NCI-H69 (cell line): ENCODE results near the gene LLGL1.
A peak's percentile ranks its signal among the peaks of the same experiment; 100 is the strongest.
"Not testable (repeated sequence)": the region's sequence is repeated elsewhere in the genome, so short reads cannot be mapped to it uniquely, and the experiment has no call there.

Source experiments
- DNase-seq: peaks from one replicate; lab custom pipeline; 2025; lab: John Stamatoyannopoulos, UW

LLGL1 gene

DNA sequence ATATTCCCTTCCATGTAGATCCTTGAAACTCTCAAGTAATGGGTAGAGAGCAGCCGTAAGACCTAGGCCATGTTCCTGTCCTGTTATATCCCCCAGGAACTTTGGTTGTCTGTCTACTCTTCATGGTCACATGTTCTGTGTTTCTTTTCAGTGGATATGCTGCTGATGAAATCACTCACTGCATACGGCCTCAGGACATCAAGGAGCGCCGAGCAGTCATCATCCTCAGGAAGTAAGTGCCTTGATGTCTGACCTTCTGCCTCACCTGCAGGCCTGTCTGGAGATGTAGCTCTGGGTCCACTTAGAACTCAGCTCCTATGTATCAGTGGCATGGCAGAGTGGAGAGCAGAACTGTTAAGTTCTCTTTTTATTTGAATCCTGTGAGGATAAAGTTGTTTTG is 30.6 kb upstream of the LLGL1 start:
- DNase-seq = no peak

DNA sequence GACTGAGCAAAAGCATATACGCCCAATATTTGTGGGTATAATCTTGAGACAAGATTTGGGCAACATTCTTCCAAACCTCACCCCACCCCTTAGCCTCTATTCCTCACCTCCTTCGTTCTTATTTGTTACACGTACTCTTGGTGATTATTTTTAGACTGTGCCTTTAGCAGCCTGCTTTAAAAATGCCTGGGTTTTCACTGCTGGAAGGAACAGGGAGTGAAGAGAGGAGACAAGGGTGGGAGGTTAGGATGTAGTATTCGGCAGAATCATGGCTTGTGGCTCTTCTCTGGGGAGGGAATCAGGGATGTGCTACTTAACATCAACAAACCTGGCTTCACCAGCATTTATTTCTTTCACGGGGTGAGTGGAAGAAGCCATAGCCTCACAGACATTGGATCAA is 30.2 kb upstream of the LLGL1 start:
- DNase-seq = no peak

DNA sequence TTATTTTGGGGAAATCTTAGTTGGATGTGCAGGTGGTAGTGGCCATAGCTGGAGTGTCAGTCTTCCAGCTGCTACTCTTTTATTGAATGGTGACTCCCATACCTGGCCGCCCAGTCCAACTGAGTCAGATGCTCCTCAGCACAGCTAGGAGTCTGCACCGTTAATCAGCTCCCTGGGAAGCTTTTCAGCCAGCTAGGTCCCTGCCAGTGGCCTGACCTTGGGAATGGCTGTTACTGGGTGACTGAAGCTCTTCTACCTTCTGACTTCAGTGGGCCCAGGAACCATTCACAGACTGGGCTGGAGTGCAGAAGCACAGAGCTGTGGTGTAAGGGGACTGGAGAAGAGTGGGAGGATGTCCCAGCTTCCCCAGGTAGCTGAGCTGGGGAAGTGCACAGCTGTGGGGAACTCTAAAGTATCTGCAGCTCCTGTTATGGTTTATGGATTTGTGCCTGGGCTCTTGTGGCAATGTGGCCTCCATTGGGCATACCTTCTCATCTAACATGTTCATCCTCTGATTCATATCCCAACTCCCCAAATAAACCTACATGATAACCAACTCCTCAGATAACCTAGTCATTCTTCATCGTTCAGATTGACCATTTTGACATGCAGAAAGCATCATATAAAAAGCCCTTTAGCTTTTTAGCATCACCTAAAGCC is 27.8 kb upstream of the LLGL1 start:
- DNase-seq = no peak

DNA sequence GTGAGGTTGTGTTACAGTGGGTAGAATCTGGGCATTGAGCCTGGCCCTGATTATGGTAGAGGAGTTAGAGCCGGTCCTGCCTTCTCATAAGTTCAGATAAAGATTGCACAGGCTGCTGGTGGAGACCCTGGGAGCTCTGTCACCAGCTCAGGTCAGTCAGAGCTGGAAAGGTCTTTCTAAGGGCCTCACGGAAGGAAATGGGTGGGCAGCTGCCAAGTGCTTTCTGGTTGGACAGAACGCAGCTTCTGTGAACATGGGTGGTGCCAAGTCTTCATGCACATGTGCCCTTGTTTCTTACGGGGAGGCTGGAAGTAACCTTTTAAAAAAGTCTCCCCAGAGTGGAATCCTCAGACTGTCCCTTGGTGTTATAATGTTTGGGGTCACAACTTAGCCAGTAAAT is 26.9 kb upstream of the LLGL1 start:
- DNase-seq = no peak

DNA sequence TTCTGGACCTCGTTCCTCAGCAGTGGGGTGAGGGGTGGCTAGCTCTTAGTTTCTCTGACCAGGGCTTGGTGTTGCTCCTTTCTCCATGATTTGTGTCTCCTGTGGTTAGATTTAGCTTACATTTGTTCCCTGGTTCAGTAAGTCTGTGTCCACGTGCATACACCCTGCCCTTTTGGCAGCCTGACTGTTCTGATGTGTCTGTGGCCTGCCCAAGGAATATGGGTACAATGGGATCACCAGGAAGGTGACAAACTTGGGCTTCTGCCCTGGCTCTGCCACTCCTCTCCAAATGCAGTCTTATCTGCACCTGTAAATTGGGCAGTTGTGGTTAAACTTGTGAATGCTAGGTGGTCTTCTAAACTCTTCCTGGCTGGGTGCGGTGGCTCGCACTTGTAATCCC is 24.3 kb upstream of the LLGL1 start:
- DNase-seq = no peak

DNA sequence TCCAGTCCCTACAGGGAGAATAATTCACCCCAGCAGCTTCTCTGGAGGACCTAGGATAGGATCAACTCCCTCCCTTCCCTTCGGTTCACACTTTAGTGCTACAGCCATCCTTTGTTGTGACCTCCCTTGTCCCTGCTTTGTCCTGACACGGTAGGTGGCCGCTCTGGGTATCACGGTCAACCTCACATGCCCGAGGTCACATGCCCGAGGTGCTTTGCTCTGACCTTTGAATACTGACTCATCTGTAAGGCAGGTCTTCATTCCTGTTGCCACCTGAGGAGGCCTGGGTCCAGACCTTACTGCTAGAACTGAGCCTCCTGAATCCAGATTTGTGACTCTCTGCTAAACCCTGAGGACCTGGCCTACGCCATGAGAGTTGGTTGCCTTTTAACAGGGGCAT is 22.1 kb upstream of the LLGL1 start:
- DNase-seq = no peak

DNA sequence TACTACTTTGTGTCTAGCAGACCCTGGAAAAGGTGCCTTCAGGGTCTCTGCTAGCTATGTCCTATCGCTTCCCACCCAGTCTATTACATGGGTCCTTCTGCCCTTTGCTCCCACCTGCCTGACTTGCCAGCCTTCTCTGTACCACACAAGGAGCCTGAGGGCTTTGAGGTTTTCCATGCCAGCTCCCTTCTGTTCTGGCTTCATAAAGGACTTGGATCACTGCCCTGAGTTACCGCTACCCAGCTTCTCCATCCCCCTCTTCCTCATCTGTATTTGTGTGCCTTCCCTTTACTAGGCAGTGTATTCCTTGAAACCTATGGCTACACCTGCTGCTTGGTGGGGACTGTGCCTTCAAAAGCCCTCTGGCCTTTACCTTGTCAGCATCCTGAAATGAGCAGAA is 19.6 kb upstream of the LLGL1 start:
- DNase-seq = no peak

DNA sequence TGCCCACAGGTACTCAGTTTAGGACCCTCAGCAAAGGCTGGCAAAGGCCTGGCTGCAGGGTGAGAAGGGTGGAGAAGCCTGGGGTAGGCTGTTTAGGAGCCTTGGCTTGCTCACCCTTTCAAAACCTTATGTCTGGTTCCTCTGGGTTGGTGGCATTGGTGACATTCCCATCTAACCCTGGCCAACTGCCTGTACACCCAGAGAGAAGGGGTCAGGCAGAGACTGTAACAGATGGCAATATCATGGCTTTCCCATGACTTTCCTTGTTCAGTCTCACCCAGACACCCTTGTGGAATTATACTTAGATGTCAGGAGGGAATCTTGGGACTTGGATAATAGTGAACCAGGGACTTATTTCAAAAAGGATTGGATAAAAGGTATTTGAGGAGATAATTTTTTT is 18.5 kb upstream of the LLGL1 start:
- no peak for DNase-seq

DNA sequence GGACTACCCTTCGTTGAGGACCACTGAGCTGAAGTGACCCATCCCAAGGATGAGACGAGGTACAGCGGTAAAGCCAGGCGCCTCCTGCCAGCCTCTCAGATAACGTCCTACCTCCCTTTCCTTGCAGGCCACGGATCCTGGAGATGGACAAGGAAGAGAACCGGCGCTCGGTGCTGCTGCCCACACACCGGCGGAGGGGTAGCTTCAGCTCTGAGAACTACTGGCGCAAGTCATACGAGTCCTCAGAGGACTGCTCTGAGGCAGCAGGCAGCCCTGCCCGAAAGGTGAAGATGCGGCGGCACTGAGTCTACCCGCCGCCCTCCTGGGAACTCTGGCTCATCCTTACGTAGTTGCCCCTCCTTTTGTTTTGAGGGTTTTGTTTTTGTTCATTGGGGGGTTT is 17.3 kb upstream of the LLGL1 start:
- DNase-seq = no peak

DNA sequence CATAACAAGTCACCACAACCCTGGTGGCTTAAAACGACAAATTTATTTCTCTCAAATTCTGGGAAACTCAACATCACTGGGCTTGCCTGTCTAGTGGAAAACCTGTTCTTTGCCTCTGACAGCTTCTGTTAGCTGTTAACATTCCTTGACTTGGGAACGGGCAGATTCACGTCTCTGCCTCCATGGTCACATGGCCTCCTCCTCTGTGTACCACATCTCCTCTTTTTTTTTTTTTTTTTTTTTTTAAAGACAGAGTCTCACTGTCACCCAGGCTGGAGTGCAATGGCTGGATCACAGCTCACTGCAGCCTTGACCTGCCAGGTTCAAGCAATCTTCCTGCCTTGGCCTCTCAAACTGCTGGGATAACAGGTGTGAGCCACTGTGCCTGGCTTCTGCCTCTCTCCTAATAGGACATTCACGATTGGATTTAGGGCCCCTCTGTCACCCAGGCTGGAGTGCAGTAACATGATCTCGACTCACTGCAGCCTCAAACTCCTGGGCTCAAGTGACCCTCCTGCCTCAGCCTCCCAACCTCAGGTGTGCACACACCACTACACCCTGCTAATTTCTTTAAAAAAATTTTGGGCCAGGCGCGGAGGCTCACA is 11.7 kb upstream of the LLGL1 start:
- DNase-seq = no peak

DNA sequence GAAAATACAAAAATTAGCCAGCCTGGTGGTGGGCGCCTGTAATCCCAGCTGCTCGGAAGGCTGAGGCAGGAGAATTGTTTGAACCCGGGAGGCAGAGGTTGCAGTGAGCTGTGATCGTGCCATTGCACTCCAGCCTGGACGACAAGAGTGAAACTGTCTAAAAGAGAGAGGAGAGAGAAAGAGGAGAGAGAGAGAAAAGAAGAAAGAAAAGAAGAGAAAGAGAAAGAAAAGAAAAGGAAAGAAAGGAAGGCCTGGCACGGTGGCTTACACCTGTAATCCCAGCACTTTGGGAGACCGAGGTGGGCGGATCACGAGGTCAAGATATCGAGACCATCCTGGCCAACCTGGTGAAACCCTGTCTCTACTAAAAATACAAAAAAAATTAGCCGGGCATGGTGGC is 8.5 kb upstream of the LLGL1 start:
- DNase-seq = not testable (repeated sequence)

DNA sequence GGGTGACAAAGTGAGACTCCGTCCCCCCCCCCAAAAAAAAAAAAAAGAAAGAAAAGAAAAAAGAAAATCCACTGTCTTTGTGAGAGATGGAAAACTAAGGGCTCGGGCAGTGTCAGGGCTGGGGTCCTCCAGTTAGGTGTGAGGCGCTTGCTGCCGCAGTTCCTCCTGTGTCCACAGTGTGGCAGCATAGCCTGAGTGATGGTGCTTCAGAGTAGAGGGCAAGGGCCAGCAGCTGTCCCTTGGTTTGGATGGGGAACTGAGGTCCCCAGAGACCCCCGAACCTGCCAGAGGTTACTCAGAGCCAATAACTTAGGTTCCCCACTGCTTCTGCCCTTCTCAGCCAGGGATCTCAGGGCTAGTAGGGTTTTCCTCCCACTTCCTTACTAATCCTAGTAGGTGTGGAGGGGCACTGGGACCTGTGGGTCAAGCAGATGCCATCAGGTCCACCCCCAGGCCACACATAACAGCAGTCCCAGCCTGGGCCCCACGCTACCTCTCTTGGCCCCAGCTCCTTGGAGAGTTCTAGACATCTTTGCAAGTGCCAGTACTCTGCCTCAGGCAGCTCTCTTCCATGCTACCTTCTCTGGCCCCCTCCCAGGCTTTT is 7.9 kb upstream of the LLGL1 start:
- peak; percentile 59 for DNase-seq

DNA sequence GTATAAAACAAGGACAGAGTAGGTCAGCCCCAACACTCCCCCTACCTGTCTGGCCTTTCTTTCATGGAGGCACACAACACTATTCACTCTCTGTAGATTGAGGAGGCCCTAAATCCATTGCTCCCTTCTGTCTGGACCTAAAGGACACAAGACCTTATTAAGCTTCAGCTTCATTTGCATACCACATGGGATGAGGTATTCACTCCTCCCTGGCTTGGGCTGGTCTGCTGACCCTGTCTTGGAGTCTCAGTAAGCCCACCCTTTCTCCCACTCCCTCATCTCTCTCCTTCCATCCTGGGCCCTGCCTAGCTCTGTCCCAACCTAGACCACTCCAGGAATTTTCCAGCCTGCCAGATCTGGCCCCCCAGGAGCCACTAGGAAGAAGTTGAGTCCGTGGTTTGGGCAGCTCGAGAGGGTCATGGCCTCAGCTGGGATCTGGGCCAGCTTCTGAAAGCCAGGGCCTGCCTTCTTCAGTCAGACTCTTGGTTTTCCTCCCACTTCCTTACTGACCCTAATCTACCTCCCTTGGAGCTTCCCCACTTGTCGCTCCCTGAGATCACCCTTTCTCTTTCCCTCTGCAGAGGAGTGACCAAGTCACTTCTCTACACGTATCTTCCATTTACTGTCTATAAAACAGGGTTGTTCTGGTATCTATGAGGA is 6.5 kb upstream of the LLGL1 start:
- DNase-seq = no peak

DNA sequence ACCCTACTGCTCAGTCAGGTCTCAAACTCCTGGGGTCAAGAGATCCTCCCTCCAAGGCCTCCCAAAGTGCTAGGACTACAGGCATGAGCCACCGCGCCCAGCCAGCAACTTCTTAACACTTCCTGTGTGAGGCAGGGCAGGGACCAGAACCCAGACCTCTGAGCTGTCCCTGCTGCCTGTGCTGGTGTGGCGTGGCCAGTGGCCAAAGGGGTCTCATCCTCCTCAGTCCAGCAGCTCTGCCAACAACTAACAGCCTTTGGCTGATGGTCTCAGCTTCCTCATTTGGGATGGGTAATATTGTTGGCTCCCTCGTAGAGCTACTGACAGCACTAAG is 1.4 kb upstream of the LLGL1 start:
- DNase-seq = no peak

DNA sequence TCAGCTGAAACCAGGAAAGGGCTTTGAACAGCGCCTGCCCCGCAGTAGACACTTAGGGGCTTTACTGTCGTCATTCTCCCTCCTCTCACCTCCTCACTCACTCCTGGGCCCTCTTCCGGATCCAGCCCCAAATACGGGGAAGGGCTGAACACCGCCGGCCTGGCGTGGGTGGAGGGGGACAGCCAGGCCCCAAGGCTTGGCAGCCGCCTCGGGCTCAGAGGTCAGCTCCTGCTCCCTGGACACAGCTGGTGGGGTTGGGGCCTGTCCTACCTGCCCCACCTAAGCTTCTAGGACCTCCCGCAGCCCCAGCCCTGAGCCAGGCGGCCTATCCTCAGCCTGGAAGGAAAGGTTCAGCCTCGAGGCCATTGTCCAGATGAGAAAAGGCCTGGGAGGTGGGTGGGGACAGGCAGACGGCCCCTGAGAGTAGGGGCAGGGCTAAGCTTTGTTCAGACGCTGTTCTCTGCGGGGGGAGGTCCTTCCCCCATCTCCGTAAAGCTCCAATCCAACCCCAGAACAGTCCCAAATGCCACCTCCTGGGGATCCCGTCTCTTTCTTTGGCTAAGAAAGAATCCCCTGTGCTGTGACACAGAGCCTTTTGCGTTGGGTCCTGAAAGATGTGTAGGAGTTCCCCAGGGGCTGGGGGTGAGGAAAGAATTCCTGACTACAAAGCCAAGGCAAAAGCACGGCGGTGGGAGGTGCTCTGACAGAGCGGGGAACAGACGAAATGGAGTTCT is 881 bp upstream of the LLGL1 start:
- DNase-seq = no peak

DNA sequence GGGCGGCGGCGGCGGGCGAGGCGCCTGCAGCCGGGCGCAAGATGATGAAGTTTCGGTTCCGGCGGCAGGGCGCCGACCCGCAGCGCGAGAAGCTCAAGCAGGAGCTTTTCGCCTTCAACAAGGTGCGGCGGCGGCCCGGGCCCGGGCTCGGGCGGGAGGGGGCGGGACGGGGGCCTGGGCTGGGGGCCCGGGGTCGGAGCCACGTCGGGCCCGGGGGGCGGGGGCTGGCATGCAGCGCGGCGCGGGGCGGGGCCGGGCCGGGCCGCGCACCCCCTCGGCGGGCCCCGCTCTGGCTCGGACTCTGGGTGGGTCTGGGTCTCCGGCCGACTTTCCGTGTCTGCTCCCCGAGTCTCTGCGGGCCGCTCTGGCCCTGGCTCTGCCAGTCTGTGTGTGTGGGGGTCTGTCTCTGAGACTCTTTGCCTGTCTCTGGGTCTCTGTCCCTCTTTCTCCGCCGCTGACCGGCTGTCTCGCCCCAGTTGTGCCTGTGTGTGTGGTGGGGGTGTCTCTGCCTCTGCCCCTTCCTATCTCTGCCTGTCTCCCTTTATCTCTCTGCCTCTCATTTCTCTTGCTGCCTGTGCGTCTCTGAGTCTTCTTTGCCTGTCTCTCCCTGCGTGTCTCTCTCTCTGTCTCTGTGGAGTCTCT is 328 bp downstream of the LLGL1 start:
- DNase-seq = no peak

DNA sequence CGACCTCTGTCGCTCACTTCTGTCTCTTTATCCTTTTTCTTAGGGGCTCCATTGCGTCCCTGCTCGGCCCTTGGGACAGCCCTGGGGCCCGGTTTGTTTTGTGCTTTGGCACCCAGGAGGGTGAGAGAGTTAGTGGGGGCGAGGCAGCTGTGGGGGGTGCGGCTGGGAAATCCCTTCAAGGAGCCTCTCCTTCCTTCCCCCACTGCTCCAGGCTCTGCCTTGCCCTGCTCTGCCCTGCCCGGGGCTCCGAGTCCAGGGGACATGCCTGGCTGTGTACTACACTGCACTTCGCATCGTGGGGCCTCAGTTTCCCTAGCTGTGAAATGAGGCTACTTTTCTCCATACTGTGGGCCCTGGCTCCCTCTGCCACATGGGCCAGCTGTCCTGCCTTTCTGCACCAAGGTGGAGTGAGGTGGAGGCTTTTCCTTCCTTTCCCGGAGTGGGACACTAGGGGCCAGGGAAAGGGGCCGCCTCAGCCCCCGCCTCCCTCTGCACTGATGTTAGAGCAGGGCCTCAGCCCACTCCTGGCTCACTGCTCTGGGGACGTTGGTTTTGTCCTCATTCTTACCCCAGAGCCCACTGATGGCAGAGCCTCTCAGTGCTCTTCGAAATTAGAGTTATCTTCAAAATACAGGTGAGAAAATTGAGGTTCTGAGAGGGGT is 980 bp downstream of the LLGL1 start:
- no peak for DNase-seq

DNA sequence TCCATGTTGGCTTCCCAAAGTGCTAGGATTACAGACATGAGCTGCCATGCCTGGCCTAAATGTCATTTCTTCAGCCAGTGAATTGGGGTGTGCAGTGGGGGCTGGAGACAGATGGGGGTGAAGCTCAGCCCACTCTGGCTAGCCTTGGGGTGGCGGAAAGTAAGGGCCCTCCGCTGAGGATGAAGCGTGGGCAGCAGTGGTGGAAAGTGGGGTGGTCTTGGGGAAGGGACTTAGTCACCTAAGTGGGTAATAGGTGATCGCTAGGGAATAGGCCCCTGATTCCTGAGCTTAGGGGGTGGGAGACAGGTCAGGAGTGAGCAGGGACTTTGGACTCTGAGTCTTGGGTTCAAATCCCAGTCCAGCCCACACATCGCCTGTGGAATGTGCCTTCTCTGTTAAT is 2.2 kb downstream of the LLGL1 start:
- no peak for DNase-seq

DNA sequence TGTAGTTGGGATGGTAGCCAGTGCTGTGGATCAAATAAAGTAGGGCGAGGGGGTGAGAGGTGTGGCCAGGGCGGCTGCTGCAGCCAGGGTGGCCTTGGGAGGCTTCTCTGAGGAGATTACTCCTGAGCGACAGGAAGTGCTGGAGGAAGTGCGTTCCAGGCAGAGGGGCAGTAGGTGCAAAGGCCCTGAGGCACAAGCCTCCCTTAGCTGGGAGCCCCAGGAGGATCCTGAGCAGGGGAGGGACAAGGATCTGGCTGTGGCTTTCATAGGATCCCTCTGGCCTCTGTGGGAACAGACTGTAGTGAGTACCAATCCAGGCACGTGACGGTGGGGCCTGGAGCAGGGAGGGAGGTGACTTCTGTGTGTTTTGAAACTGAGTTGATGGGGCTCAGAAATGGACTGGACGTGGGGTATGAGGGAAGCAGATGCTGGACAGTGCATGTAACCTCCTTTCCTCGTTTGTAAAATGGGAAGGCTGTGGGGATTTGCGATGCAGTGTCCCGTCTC is 2.8 kb downstream of the LLGL1 start:
- no peak for DNase-seq

DNA sequence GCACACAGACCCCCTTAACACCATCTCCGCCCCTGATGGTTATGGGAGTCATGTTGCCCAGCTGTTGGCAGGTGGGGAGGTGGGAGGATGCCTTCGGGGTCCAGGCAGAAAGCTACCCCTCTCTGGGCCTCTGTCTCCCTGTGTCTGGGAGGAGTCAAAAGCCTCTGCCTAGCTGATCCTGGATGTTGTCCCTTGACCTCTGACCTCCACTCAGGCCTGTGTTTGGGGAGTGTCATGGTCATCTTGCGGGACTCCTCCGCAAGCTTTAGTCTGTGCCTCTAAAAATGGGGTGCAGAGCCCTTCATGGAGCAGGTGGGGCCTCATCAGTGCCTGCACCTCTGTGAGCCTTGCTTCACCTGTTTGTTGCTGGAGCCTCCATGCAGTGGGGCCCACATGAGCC is 3.8 kb downstream of the LLGL1 start:
- DNase-seq = no peak

DNA sequence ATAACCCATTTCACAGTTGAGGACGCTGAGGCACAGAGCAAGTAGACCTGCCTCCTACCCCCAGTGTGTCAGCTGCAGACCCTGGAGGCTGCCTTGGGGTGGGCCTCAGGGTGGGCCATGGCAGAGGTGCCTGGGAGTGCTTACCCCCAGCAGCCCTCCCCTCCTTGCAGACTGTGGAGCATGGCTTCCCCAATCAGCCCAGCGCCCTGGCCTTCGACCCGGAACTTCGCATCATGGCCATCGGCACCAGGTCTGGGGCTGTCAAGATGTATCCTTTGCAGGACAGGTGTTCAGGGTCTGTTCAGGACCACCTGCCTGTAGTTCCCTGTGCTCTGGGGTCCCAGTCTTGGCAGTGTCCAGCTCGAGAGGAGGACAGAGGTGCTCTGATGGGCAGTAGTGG is 4.3 kb downstream of the LLGL1 start:
- no peak for DNase-seq
